A549 (cell line): ENCODE measurements around the gene RAB8A. TPM values are rescaled to one million over a fixed set of nuclear protein-coding genes. Genes with fewer than 3 reads are reported as not detected.

Experiments used
- ATAC-seq, 2 experiments: fragments of 200-7000 bp in 1 of 2; fragments of >200 bp in 1 of 2; cut with Nextera tagmentation in 1 of 2; cut with Tn5 transposase in 1 of 2; 3 replicates each; pipeline versions ENCODE4 v1.8.0 to v1.9.1; 2018 to 2020; ENCODE audit warnings: mild to moderate bottlenecking in 1 of 2, moderate library complexity in 1 of 2
- CTCF ChIA-PET: fragments of 300-600 bp; sonication (Branson Sonifier 250); formaldehyde crosslinking; extraction: SDS; loops from one replicate; lab custom pipeline; 2021; ENCODE audit warnings: antibody characterized with exemption, inconsistent platforms; lab: Yijun Ruan, JAX
- POLR2A ChIA-PET: fragments of 350-600 bp; formaldehyde crosslinking; extraction: SDS; loops from one replicate; lab custom pipeline; 2021; ENCODE audit warnings: antibody characterized with exemption, inconsistent platforms; lab: Yijun Ruan, JAX
- DNase-seq, 2 experiments: peaks; one replicate each; pipeline versions ENCODE4 v3.0.0 to v3.0.0-alpha.2; 2011 to 2016; ENCODE audit warnings: low read depth in 1 of 2, low spot score in 1 of 2
- FAIRE-seq: peaks from 2 replicates; lab custom pipeline; 2011; peaks lifted over from hg19 to GRCh38; lab: Jason Lieb, UNC
- H3K27ac ChIP-seq, 2 experiments: fragments of >200 bp; sonication (Bioruptor Twin); formaldehyde crosslinking; 3 replicates each; pipeline ENCODE4 v1.5.1; 2016 to 2017
- H3K4me1 ChIP-seq: fragments of >200 bp; sonication (Bioruptor Twin); formaldehyde crosslinking; 3 replicates; pipeline ENCODE4 v1.6.1; 2016
- H3K4me2 ChIP-seq: fragments of >200 bp; sonication (Bioruptor Twin); formaldehyde crosslinking; 3 replicates; pipeline ENCODE4 v1.6.1; 2016
- H3K4me3 ChIP-seq: fragments of >200 bp; sonication (Bioruptor Twin); formaldehyde crosslinking; 3 replicates; pipeline ENCODE4 v1.5.1; 2016
- H3K9me3 ChIP-seq: fragments of >200 bp; sonication (Bioruptor Twin); formaldehyde crosslinking; 3 replicates; pipeline ENCODE4 v1.6.1; 2016
- BCL3 ChIP-seq: fragments of >200 bp; sonication (Bioruptor Twin); formaldehyde crosslinking; IDR thresholded peaks from 3 replicates; pipeline ENCODE4 v1.6.1; 2016
- BHLHE40 ChIP-seq: IDR thresholded peaks from 2 replicates; pipeline ENCODE4 v1.6.1; 2012; ENCODE audit warnings: low read depth, low read length, inconsistent platforms
- CBX2 ChIP-seq: fragments of 200-600 bp; sonication (generic); IDR thresholded peaks from 2 replicates; pipeline ENCODE4 v1.6.1; 2016; ENCODE audit warnings: low read depth, mild to moderate bottlenecking, borderline replicate concordance
- CHD2 ChIP-seq: fragments of 150-350 bp; IDR thresholded peaks from 2 replicates; pipeline ENCODE4 v1.6.1; 2014; ENCODE audit warnings: low read length; ENCODE audit not compliant: partially characterized antibody
- CHD4 ChIP-seq: fragments of 200-600 bp; sonication (generic); IDR thresholded peaks from 2 replicates; pipeline ENCODE4 v1.6.1; 2016; ENCODE audit warnings: antibody characterized with exemption, mild to moderate bottlenecking, borderline replicate concordance
- ESRRA ChIP-seq: fragments of 150-350 bp; IDR thresholded peaks from 2 replicates; pipeline ENCODE4 v1.6.1; 2014; ENCODE audit warnings: mild to moderate bottlenecking, low read length, borderline replicate concordance
- FOSB ChIP-seq: fragments of 250-450 bp; sonication (Bioruptor Pico); IDR thresholded peaks from 2 replicates; pipeline ENCODE4 v1.5.0; 2020; ENCODE audit warnings: mild to moderate bottlenecking, moderate library complexity
- FOSL2 ChIP-seq, 2 experiments: fragments of 450-650 bp in 1 of 2; fragments of >200 bp in 1 of 2; sonication (Bioruptor Twin) in 1 of 2; formaldehyde crosslinking; IDR thresholded peaks; 2 replicates each; pipeline versions ENCODE4 v1.5.0 to v1.6.1; 2016 to 2020; ENCODE audit warnings: mild to moderate bottlenecking in 1 of 2, moderate library complexity in 1 of 2
- HOXA7 ChIP-seq: fragments of 250-450 bp; sonication (Bioruptor Pico); IDR thresholded peaks from 2 replicates; pipeline ENCODE4 v1.5.0; 2020; ENCODE audit warnings: mild to moderate bottlenecking, moderate library complexity
- JUN ChIP-seq, 2 experiments: fragments of >200 bp; sonication (Bioruptor Twin); formaldehyde crosslinking; IDR thresholded peaks; 2 replicates in 1 of 2; 3 replicates in 1 of 2; pipeline ENCODE4 v1.6.1; 2016 to 2017
- MAFK ChIP-seq: fragments of 450-650 bp; IDR thresholded peaks from 2 replicates; pipeline ENCODE4 v1.6.1; 2014; ENCODE audit not compliant: partially characterized antibody
- POLR2A ChIP-seq: IDR thresholded peaks from 2 replicates; pipeline ENCODE4 v1.6.1; 2012; ENCODE audit warnings: mild to moderate bottlenecking, low read length
- POLR2AphosphoS2 ChIP-seq: conservative IDR thresholded peaks from 2 replicates; pipeline ENCODE4 v1.6.1; 2012; ENCODE audit warnings: low read length, improper control_type of control experiment, inconsistent platforms
- RFX5 ChIP-seq: fragments of 450-650 bp; IDR thresholded peaks from 2 replicates; pipeline ENCODE4 v1.7.1; 2014; ENCODE audit warnings: antibody characterized with exemption, mild to moderate bottlenecking, moderate library complexity
- SREBF2 ChIP-seq: fragments of 450-650 bp; IDR thresholded peaks from 2 replicates; pipeline ENCODE4 v1.6.1; 2014; ENCODE audit warnings: mild to moderate bottlenecking, moderate library complexity
- ZC3H11A ChIP-seq: fragments of 450-650 bp; IDR thresholded peaks from 2 replicates; pipeline ENCODE4 v1.6.1; 2014; ENCODE audit warnings: antibody characterized with exemption, mild to moderate bottlenecking
- ZNF302 ChIP-seq: fragments of 250-450 bp; sonication (Bioruptor Pico); IDR thresholded peaks from 2 replicates; pipeline ENCODE4 v1.9.0; 2021; ENCODE audit warnings: inconsistent platforms, mild to moderate bottlenecking, moderate library complexity
- WGBS: methylation state at CpG from one replicate; pipeline ENCODE4 v1.1.6; 2017; ENCODE audit errors: missing lambda C conversion rate; 5-methylcytosine and 5-hydroxymethylcytosine counted together
- polyA plus RNA-seq, 4 experiments: library from polyadenylated mRNA; depleted of rRNA in 3 of 4; stranded (reverse); fragments of >200 nt; fragmentation: RNase III in 1 of 4; extraction: RNeasy Plus Mini Kit Qiagen cat#74134 plus additional on column Dnase treatment in 1 of 4; gene quantifications; 2 replicates in 3 of 4; 3 replicates in 1 of 4; pipeline ENCODE4 v1.2.3, GENCODE V29; 2011 to 2017
- TF ChIP-seq, protein P1 (sequence below): fragments of >200 bp; sonication (Bioruptor Twin); formaldehyde crosslinking; IDR thresholded peaks from 2 replicates; pipeline ENCODE4 v1.6.1; 2016
- TF ChIP-seq, protein P2 (sequence below): IDR thresholded peaks from 2 replicates; pipeline ENCODE4 v1.6.1; 2012; ENCODE audit warnings: low read depth, borderline replicate concordance
- TF ChIP-seq, protein P3 (sequence below): fragments of 250-450 bp; sonication (Bioruptor Pico); IDR thresholded peaks from 2 replicates; pipeline ENCODE4 v1.5.0; 2021; ENCODE audit warnings: mild to moderate bottlenecking, moderate library complexity, borderline replicate concordance

The RAB8A gene
- polyA plus RNA-seq, 2 of the 4 experiments (the other 2 are of a cell fraction) = 89.2 to 91.4 TPM

GRCh38 chr19:16076154-16076957 is 35.3 kb upstream of the RAB8A start, which contains the start of gene TPM4 (continued):
- TF ChIP-seq POLR2A (peak; percentile 52), MAFK (peak; percentile 19), HOXA7 (CRISPR knock-in tag) (no peak), SREBF2 (no peak), POLR2AphosphoS2 (no peak), JUN (IDR thresholded peaks at IDR 0.05) (peak in 1 of 2 experiments; percentile 78; a peak in 4 of 5 replicates), CBX2 (no peak), RFX5 (no peak), FOSL2 (IDR thresholded peaks at IDR 0.05) (no peak), FOSL2 (CRISPR knock-in tag; IDR thresholded peaks at IDR 0.05) (peak; percentile 60; the same call in 1 of the 2 replicates), BHLHE40 (no peak)
- TF ChIP-seq, protein P1, sequence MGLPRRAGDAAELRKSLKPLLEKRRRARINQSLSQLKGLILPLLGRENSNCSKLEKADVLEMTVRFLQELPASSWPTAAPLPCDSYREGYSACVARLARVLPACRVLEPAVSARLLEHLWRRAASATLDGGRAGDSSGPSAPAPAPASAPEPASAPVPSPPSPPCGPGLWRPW = no peak

DNA sequence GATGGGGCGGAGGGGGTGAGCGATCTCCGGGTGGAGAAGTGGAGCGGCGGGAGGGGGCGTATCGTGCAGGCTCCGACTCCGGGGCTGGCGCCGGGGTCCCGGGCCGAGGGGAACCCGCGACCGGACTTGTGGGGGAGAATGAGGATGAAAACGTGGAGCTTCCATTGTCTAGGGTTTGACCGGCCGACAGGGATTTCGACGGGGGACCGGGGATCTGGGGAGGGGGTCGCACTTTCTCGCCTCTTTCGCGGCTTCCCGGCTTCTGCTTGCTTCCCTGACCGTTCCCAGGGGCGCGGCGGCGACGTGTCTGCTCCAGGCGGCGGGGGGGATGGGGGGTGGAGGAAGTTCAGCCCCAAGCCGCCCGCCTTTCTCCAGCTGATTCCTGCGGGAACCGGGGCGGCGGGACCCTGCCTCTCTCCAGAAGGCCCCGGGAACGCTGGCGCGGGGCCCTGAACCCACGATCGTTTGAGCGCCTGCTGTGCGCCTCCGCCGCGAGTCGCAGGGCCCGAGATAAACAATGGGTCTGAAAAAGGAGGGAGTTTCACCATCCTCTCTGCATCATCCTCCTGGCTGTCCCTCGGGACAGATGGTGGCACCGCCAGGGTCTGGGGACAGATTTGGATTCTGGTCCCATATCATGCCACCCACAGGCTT is 34.6 kb upstream of the RAB8A start:
- ChIA-PET CTCF (interaction anchor here (1.2 to 1.8 kb wide), 4 partner anchors 11 to 108 kb away, joined by 3 to 8 read pairs (median 4); partner anchors contain the start of genes FAM32A and RAB8A), POLR2A (interaction anchor here (0.7 to 1.3 kb wide), 3 partner anchors 16 to 108 kb away, joined by 3 read pairs; partner anchors contain the start of gene FAM32A)
- no peak; a peak in 2 of 6 replicates for ATAC-seq
- Histone ChIP-seq H3K4me3 (peak overlapping the region; percentile 99), H3K27ac (peak overlapping the region; percentile 100), H3K4me2 (peak overlapping the region; percentile 99), H3K4me1 (peaks cover 51% of the 10 kb centered on the region), H3K9me3 (no peaks in the 10 kb centered on the region)
- FAIRE-seq = no peak
- no peak for DNase-seq
- WGBS = 2% methylated on average over 9 of the region's 56 CpGs
- TF ChIP-seq, protein P2, sequence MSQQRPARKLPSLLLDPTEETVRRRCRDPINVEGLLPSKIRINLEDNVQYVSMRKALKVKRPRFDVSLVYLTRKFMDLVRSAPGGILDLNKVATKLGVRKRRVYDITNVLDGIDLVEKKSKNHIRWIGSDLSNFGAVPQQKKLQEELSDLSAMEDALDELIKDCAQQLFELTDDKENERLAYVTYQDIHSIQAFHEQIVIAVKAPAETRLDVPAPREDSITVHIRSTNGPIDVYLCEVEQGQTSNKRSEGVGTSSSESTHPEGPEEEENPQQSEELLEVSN = 0 out of 2 replicates have a peak, but pooled peaks have one; percentile 28
- no peak for TF ChIP-seq ZC3H11A

DNA sequence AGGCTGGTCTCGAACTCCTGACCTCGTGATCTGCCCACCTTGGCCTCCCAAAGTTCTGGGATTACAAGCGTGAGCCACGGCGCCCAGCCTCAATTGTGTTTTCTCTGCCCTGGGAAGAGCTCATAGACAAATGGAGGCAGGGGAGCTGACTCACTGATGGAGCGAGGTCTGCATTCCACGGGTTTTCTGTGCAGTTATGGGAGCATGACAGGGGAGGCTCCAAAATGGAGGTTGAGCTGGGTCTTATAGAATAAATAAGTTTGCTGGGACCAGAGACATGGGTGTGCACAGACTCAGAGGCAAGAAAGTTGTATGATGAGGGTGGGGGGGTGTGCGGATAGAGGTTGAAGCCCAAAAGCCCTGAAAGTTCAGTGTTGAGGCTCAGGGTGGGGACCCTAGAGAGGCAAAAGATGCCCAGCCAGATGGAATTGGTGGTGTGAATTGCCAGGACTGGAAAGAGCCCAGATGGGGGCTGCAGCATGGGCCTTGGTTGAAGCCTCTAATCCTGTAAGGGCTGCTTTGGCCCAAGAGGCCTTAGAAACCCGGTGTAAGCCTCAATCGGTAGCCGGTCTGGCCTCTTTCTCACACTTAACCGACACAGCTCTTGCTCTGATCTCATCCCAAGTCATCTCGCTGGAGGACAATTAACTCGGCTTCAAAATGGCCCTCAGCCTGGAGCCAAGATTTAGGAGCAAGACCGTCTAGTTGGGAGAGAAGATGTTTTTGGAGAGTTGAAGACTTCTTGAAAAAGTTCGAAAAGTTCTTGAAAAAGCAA is 33.5 kb upstream of the RAB8A start:
- Histone ChIP-seq H3K4me3 (peak overlapping the region; percentile 99), H3K9me3 (no peaks in the 10 kb centered on the region), H3K27ac (peak overlapping the region; percentile 100), H3K4me2 (peak overlapping the region; percentile 99), H3K4me1 (peaks cover 62% of the 10 kb centered on the region)
- WGBS = 3% methylated on average over 16 of the region's 16 CpGs
- CTCF ChIA-PET = interaction anchor here (0.9 to 1.8 kb wide), 2 partner anchors 16 to 33 kb away, joined by 3 to 8 read pairs; partner anchors contain the start of gene RAB8A
- ATAC-seq = no peak
- TF ChIP-seq BCL3 = no peak
- TF ChIP-seq ESRRA = no peak
- TF ChIP-seq MAFK = no peak
- TF ChIP-seq CHD4 = no peak
- TF ChIP-seq ZNF302 = no peak
- no peak for TF ChIP-seq FOSL2 (IDR thresholded peaks at IDR 0.05)
- peak; percentile 11; the same call in 1 of the 2 replicates for TF ChIP-seq FOSL2 (CRISPR knock-in tag; IDR thresholded peaks at IDR 0.05)
- TF ChIP-seq, protein P1 = no peak
- no peak for TF ChIP-seq POLR2AphosphoS2
- no peak for TF ChIP-seq BHLHE40
- TF ChIP-seq FOSB (CRISPR knock-in tag) = 0 out of 2 replicates have a peak, but pooled peaks have one; percentile 26
- TF ChIP-seq, protein P3, sequence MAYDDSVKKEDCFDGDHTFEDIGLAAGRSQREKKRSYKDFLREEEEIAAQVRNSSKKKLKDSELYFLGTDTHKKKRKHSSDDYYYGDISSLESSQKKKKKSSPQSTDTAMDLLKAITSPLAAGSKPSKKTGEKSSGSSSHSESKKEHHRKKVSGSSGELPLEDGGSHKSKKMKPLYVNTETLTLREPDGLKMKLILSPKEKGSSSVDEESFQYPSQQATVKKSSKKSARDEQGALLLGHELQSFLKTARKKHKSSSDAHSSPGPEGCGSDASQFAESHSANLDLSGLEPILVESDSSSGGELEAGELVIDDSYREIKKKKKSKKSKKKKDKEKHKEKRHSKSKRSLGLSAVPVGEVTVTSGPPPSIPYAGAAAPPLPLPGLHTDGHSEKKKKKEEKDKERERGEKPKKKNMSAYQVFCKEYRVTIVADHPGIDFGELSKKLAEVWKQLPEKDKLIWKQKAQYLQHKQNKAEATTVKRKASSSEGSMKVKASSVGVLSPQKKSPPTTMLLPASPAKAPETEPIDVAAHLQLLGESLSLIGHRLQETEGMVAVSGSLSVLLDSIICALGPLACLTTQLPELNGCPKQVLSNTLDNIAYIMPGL (CRISPR knock-in tag) = no peak
- no peak for TF ChIP-seq CHD2
- FAIRE-seq = no peak
- POLR2A ChIA-PET = interaction anchor here (0.7 to 1.3 kb wide), 4 partner anchors 15 to 242 kb away, joined by 3 read pairs; partner anchors contain the start of gene FAM32A
- peak in 1 of 2 experiments; percentile 56 for DNase-seq
